ENCODE results near the gene PREP.

- TF ChIP-seq CTCF (IDR thresholded peaks at IDR 0.05; ENCODE audit: insufficient read depth, low read length) (no peak), GABPA (IDR thresholded peaks at IDR 0.05; ENCODE audit: low read depth) (no peak), REST (IDR thresholded peaks at IDR 0.05; ENCODE audit: insufficient replicate concordance, low read depth) (no peak)
These were observed 91.9 kb downstream of the PREP start for GRCh38 chr6:105310947-105311346.
